IMR-90 (cell line): ENCODE measurements around the gene ADM5.

ENCODE experiments used
- BHLHE40 ChIP-seq: fragments of 150-350 bp; IDR thresholded peaks from 2 replicates; pipeline ENCODE4 v1.6.1; 2016; ENCODE audit warnings: mild to moderate bottlenecking, low read depth, low read length
- CEBPB ChIP-seq: IDR thresholded peaks from 2 replicates; pipeline ENCODE4 v1.6.1; 2012; ENCODE audit warnings: low read depth, low read length, improper control_type of control experiment
- FOS ChIP-seq: fragments of 150-350 bp; IDR thresholded peaks from 2 replicates; pipeline ENCODE4 v1.6.1; 2016; ENCODE audit warnings: low read depth, low read length
- MAFK ChIP-seq: IDR thresholded peaks from 2 replicates; pipeline ENCODE4 v1.6.1; 2012; ENCODE audit warnings: low read depth, low read length, improper control_type of control experiment
- MXI1 ChIP-seq: IDR thresholded peaks from 2 replicates; pipeline ENCODE4 v1.6.1; 2012; ENCODE audit warnings: low read depth, mild to moderate bottlenecking, low read length, moderate library complexity, borderline replicate concordance
- NFE2L2 ChIP-seq: fragments of 150-350 bp; IDR thresholded peaks from 2 replicates; pipeline ENCODE4 v1.6.1; 2016; ENCODE audit warnings: low read depth, mild to moderate bottlenecking, low read length
- POLR2A ChIP-seq: IDR thresholded peaks from 2 replicates; pipeline ENCODE4 v1.6.1; 2012; ENCODE audit warnings: mild to moderate bottlenecking, low read depth, low read length
- RAD21 ChIP-seq: IDR thresholded peaks from 2 replicates; pipeline ENCODE4 v1.6.1; 2012; ENCODE audit warnings: low read length, improper control_type of control experiment
- RCOR1 ChIP-seq: IDR thresholded peaks from 2 replicates; pipeline ENCODE4 v1.6.1; 2012; ENCODE audit warnings: mild to moderate bottlenecking, low read length, improper control_type of control experiment; ENCODE audit not compliant: insufficient replicate concordance
- SMC3 ChIP-seq: fragments of 150-350 bp; IDR thresholded peaks from 2 replicates; pipeline ENCODE4 v1.6.1; 2016; ENCODE audit warnings: low read depth, mild to moderate bottlenecking, antibody characterized with exemption, low read length, moderate library complexity
- TF ChIP-seq, protein P1 (sequence below): conservative IDR thresholded peaks from 2 replicates; pipeline ENCODE4 v1.5.1; 2012; ENCODE audit warnings: mild to moderate bottlenecking, low read depth, low read length, improper control_type of control experiment

DNA sequence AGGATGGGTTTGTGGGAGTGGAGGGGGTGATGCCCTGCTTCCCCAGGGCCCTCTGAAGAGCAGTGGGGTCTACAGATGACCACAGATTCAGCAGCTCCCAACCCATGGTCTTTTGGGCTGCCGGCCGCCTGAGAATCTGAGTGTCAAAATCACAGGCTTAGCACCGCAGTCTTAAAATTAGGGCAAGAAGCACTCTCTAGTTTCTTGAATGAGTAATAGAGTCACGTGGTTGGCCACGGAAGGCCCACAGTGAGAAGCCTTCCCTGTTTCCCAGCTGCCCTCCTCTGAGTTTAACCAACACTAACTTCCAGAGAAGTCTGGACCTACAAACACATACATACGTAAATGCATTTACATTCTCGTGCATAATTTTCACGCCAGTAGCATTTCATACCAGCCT is 7.1 kb upstream of the ADM5 start:
- TF ChIP-seq, protein P1, sequence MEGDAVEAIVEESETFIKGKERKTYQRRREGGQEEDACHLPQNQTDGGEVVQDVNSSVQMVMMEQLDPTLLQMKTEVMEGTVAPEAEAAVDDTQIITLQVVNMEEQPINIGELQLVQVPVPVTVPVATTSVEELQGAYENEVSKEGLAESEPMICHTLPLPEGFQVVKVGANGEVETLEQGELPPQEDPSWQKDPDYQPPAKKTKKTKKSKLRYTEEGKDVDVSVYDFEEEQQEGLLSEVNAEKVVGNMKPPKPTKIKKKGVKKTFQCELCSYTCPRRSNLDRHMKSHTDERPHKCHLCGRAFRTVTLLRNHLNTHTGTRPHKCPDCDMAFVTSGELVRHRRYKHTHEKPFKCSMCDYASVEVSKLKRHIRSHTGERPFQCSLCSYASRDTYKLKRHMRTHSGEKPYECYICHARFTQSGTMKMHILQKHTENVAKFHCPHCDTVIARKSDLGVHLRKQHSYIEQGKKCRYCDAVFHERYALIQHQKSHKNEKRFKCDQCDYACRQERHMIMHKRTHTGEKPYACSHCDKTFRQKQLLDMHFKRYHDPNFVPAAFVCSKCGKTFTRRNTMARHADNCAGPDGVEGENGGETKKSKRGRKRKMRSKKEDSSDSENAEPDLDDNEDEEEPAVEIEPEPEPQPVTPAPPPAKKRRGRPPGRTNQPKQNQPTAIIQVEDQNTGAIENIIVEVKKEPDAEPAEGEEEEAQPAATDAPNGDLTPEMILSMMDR: no peak
- TF ChIP-seq CEBPB: no peak
- TF ChIP-seq SMC3: no peak
- no peak for TF ChIP-seq POLR2A
- TF ChIP-seq MXI1: no peak
- TF ChIP-seq BHLHE40: no peak
- TF ChIP-seq RCOR1: no peak
- no peak for TF ChIP-seq MAFK
- no peak for TF ChIP-seq RAD21
- no peak for TF ChIP-seq FOS
- TF ChIP-seq NFE2L2: no peak
